Measurements from ENCODE around the gene NNT.
"Not testable (repeated sequence)": the region's sequence is repeated elsewhere in the genome, so short reads cannot be mapped to it uniquely, and the experiment has no call there.

Gene NNT

DNA sequence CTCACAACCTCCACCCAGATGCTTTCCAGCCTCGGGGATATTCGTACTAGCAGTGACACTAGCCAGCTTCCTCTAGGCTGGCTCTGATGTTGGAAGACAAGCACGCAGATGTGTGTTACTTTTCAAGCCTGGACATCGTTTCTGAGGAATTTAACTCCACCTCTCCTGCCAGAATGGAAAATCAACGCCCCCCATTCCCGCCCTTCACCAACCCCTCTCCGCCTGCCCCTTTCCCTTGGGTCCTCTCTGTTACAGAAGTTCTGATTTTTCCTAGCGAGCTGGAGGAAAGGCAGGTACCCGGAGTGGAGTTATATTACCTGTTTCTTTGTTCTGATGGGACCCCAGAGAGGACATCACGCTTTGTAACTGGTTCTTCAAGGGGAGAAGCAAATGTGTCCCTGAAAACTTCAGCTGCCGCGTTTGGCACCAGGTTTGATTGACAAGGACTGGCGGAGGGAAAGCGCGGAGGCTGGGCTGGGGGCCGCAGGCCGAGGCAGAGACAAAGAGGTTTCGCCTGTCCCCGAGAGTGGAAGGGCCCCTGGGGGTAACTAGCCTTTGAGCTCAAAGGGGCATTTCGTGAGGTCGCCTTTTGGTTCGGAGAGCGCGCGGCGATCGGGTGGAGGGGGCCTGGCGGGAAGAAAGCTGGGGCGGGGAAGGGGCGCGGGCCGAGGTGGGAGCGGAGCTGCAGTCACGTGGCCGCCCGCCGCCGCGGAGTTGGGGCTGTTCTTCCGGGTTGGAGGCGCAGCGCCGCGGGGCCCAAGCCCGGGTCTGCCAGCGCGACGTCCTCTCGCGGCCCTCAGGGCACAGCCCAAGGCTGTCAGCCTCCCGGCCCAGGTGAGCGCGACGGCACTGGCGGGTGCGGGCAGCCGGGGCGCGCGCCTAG, at the start of gene NNT:
NNT (plus strand) TSS at position 720 of the 883 bp plus-strand sequence. CDS start 6,016 bp downstream, outside the sequence.
- peak; percentile 87 for DNase-seq

- no peak for DNase-seq
Measured at GRCh38 chr5:43553381-43553780, 49.6 kb upstream of the NNT start.

- no peak for DNase-seq
Measured at GRCh38 chr5:43554497-43554896, 48.5 kb upstream of the NNT start.

DNA sequence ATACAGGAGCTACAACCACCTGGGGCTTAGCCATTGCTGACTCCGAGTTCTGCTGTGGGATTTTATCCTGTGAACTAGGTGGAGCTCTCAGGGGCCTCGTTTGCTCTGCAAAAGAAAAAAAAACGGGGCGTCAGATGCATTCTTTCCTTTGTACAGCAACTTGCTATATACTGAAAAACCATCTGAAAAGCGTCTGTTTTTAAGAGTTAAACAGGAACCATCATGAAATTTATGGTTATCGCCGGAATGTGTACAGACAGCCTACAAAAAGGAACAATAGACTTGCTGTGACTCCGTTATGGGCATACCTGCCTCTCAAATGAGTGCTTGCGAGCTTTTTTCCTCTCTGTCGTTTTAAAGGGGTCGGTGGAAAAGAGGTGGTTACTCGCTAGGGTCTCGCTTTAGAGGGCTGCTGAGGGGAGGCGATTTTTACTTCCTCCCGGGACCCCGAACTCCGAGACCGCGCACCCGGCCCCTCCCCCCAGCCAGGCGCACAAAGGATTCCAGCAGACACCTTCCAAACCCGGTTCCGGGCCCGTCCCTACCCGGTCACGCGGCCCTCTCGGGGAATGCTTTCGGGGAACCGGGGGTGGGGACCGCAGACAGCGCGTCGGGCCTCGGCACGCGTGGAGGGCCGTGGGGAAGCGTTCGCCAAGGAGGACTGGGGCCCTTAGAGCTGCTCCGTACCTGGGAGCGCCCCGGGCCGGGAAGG, 46.9 kb upstream of the NNT start:
- peak; percentile 38 for DNase-seq

DNA sequence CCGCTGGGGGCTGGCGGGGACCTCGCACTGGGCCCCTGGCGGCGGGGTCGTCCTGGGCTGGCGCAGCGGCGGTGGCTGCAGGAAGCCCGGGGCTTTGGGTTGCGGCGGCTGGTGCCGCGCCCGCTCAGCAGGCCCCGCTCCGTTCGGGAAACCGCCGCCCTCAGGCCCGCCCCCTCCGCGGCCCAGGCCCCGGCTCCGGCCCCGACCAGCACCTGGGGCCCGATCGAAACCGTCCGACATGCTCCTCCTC, 46.4 kb upstream of the NNT start:
- not testable (repeated sequence) for DNase-seq

DNA sequence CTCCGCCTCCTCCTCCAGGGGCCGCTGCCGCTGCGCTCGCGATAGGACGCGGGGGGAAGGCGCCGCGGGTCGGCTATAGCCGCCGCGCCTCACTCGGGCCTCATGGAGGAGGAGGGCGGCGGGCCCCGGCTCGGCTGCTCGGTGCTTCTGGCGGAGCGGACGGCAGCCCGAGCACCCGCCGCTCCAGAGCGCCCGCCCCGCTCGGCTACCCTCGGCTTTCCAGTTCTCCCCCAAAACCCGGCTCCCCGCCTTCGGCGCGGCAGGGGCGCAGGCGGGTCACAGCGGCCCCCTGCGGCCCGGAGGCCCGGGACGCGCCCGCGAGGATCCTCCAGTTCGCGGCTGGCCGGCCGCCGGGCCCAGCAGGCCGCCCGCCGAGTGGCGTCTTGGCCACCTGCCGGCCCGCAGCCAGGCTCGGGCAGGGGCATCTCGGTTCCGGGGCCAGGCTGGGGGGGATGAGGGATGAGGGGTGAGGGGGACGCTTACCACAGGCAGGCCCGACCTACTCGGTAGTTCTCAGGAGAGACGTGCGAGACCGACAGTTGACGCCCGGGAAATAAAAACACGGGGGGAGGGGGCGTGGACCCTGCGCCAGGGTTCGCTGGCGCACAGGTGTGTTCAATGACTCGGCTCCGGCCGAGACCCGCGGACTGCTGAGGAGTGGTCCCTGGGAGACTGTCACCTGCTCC, 46.0 kb upstream of the NNT start, which contains the start of gene PAIP1:
PAIP1 (minus strand) TSS at position 221 of the 686 bp plus-strand sequence. CDS start 231 bp downstream, outside the sequence.
- peak; percentile 91 for DNase-seq

DNA sequence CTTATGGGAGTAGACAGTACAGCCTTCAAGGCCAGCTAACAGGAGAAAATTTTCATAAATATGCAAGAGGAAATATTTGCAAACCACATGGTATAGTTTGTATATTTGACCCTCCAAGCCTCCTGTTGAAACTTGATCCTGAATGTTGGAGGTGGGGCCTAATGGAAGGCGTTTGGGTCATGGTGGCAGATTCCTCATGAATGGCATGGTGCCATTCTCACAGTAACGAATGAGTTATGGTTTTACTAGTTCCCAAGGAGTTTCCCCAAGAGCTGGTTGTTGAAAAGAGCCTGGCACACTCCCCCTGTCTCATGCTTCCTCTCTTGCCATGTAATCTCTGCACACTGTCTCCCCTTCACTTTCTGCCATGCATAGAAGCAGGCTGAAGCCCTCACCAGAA, 42.9 kb upstream of the NNT start:
- DNase-seq: no peak

- DNase-seq: no peak
Measured at GRCh38 chr5:43561356-43561755, 41.6 kb upstream of the NNT start.

DNA sequence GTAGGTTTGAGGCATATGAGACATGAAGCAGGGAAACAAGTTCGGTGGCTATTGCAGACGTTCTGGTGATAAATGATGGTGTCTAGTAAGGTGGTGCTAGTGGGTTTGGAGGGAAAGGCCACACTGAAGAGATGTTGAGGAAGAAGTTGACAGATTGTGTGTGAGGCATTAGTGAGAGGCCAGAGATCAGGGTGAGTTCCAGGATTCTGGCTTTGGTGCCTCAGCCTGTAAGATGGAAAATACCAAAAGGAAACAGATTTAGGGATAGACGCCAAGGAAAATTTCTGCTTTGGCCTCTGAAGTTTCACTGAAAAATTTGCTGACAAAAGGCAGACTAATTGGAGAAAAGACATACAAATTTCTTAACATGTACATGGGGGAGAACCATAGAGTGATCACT, 39.7 kb upstream of the NNT start:
- DNase-seq: no peak

GRCh38 chr5:43564289-43564850, 38.6 kb upstream of the NNT start:
- no peak for DNase-seq

- no peak for DNase-seq
Measured at GRCh38 chr5:43565043-43565442, 37.9 kb upstream of the NNT start.

DNA sequence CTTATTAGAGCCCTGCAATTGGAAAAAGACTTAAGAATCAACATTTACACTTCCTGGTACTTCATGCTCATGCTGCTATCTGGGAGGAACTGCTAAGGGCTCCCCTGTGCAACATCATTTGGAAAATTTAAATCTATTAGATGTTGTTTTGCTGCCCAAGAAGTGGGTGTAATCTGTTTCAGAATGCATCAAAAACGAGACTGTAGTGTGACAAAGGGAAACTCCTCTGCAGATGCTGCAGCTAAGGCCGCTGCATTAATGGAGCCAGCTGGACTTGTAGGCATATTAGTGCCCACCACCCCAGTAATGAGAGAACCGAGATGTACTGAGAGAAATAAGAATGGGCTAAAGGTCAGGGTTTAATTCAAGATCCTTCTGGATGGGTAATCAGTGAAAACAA, 35.0 kb upstream of the NNT start:
- DNase-seq: no peak

GRCh38 chr5:43569236-43569746, 33.7 kb upstream of the NNT start:
- DNase-seq: no peak

DNA sequence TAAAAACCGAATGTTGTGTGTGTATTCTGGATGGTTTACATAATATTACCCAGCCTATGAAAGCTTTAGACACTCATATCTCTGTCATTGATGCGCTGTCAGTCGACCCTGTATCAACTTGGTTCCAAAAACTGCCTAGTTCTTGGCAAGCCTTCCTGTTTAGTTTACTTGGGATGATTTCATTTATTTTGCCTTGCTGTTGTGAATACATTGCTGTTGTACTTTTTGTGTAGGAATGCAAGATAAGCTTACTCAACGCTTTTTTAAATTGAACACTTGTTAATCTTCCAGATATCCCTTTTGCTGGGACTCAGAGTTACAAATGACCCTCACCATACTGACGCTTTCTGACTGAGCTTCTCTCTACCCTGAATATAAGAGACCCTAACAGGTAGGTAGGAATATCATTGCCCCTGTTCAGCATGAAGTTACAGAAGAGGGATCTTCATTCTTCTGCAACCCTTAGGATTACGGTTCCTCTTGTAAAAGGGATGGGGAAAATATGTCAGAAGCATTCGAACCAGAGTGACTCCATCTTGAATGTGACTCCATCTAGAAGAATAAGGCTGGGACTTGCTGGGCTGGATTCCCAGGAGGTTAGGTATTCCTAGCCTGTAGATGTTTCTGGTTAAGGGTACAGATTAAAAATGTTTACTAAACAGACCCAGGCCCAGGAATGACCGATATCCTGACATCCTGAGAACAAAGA, 32.4 kb upstream of the NNT start:
- no peak for DNase-seq

- no peak for DNase-seq
Measured at GRCh38 chr5:43571237-43571636, 31.7 kb upstream of the NNT start.

DNA sequence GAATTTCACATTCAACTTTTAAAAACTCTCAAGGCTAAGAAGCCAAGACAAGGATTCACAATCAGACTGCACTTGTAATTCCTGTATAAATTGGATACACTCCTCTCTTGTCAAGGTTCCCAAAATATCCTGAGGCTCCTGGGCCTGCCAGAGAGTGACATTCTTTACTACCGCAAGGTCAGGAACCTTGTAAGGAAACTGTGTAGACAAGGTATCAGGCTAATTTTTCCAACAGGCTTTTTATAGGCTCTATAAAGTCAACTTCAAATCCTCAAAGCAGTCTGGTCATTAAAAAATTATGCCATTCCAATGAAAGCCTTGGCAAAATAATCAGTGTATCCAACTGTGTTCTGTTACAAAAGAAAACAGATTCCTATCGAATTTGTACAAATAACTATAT, 30.6 kb upstream of the NNT start:
- DNase-seq: no peak

DNA sequence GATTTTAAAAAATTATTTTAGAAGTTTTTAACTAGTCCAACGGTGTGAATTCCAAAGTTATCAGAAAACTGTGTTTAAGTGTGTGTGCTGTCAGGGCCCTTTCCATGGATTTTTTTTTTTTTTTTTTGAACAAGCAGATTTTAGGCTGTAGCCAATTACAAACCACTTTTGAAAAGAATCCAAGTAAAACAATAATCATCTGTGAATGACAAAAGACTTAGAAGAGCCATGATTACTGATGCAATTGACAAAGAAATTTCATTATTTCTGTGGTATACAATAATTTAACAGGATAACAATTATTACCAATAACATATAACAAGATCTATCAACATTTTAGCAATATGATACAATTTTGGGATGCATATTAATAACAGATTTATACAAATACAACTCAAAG, 29.9 kb upstream of the NNT start:
- no peak for DNase-seq

DNA sequence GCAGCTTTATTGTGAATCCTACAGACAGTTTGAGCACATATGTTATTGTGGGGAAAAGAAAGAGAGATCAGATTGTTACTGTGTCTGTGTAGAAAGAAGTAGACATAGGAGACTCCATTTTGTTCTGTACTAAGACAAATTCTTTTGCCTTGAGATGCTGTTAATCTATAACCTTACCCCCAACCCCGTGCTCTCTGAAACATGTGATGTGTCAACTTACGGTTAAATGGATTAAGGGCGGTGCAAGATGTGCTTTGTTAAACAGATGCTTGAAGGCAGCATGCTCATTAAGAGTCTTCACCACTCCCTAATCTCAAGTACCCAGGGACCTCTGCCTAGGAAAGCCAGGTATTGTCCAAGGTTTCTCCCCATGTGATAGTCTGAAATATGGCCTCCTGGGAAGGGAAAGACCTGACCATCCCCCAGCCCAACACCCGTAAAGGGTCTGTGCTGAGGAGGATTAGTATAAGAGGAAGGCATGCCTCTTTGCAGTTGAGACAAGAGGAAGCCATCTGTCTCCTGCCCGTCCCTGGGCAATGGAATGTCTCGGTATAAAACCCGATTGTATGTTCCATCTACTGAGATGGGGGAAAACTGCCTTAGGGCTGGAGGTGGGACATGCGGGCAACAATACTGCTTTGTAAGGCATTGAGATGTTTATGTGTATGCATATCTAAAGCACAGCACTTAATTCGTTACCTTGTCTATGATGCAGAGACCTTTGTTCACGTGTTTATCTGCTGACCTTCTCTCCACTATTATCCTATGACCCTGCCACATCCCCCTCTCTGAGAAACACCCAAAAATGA, 22.4 kb upstream of the NNT start:
- not testable (repeated sequence) for DNase-seq

GRCh38 chr5:43581398-43581797, 21.6 kb upstream of the NNT start:
- no peak for DNase-seq

DNA sequence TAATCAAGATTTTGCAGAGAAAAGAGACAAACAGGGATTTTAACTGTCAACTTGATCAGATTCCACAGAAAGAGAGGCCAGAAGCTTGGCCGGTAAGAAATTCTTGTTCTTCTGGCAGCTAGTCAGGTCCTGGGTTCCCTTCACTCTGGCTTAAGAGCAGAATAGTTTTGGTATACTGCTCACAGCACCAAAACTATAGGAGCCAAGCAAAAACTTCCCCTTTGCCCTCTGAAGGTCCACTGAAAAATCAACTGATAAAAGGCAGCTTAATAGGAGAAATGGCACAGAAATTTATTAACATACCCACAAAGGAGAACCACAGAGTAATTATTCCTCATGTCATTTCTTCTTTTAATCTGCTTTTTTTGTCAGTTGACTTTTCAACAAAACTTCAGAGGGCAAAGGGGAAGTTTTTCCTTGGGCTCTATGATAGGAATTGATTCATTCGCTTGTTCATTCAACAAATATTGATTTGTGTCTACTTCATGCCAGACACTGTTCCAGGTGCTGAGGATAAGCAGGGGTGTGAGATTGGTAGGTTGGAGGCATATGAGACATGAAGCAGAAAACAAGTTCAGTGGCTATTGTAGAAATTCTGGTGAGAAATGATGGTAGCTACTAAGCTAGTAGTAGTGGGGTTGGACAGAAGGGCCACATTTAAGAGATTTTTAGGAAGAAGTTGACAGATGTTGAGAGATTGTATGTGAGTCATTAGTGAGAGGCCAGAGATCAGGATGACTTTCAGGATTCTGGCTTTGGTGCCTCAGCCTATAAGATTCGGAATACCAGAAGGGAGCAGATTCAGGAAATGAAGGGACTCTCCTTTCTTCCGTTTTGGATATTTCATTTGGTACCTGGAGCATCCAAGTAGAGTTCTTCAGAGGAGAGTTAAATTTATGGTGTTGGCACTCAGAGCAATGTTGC, 20.6 kb upstream of the NNT start:
- DNase-seq: no peak

- no peak for DNase-seq
Measured at GRCh38 chr5:43583724-43584123, 19.3 kb upstream of the NNT start.
